Mucosa of stomach (tissue), 1 donor: Measurements from ENCODE around the gene HCAR1.
"Not testable (repeated sequence)": the region's sequence is repeated elsewhere in the genome, so short reads cannot be mapped to it uniquely, and the experiment has no call there.

Experiments
- H3K27me3 ChIP-seq: one replicate; pipeline ENCODE4 v1.7.0; 2013; ENCODE audit warnings: mild to moderate bottlenecking, low read length; ENCODE audit not compliant: control insufficient read depth, insufficient read depth
- H3K36me3 ChIP-seq: one replicate; pipeline ENCODE4 v1.7.0; 2013; ENCODE audit warnings: low read length; ENCODE audit not compliant: control insufficient read depth, insufficient read depth
- H3K4me1 ChIP-seq: one replicate; pipeline ENCODE4 v1.7.0; 2013; ENCODE audit warnings: mild to moderate bottlenecking, low read length; ENCODE audit not compliant: control insufficient read depth, insufficient read depth
- H3K4me3 ChIP-seq: one replicate; pipeline ENCODE4 v1.7.0; 2013; ENCODE audit warnings: low read length
- H3K9ac ChIP-seq: one replicate; pipeline ENCODE4 v1.7.0; 2013; ENCODE audit warnings: mild to moderate bottlenecking, low read length, moderate library complexity
- H3K9me3 ChIP-seq: one replicate; pipeline ENCODE4 v1.7.0; 2013; ENCODE audit warnings: mild to moderate bottlenecking, low read length, moderate library complexity; ENCODE audit not compliant: control insufficient read depth
- donor health status: Pancreatic carcinoma.

Gene HCAR1, protein sequence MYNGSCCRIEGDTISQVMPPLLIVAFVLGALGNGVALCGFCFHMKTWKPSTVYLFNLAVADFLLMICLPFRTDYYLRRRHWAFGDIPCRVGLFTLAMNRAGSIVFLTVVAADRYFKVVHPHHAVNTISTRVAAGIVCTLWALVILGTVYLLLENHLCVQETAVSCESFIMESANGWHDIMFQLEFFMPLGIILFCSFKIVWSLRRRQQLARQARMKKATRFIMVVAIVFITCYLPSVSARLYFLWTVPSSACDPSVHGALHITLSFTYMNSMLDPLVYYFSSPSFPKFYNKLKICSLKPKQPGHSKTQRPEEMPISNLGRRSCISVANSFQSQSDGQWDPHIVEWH

DNA sequence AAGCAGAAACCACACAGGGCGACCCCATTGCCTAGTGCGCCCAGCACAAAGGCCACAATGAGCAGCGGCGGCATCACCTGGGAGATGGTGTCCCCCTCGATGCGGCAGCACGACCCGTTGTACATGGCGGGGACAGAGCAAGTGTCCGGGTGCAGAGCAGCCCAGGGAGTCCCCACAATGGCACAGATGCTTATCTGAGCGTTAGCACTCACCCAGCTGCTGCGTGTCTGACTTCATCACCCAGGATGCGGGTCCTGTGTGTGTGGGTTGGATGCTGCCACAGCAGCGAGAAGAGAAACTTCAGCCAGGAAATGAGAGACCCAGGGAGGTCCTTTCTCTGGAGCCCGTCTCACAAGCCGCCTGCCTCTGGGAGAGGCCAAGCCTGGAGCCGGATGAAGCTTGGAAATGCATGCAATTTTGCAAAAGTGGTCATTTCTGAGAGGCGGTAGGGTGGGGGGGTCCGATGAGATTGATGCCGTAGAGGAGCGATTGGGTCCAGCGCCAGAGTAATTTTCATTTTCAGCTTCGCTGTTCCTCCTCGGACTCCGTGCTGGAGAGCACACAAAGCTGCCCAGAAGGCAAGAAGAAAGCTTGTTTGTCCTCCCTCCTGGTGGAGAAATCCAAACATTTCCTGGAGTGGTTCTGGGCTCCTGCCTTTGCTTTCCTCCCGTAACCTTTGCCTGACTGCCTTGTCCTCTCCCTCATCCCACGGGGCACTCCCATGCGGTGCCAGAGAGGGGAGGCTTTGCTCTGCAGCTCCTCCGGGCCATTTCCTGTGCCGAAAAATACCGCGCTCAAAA lies at the start of gene HCAR1:
Gene HCAR1, minus strand, starts transcription at position 630 of the 800 bp plus-strand sequence. Its CDS starts 505 bp downstream, at position 125.
- Histone ChIP-seq H3K27me3 (no peaks in the 10 kb centered on the region), H3K9me3 (no peaks in the 10 kb centered on the region), H3K36me3 (no peaks in the 10 kb centered on the region), H3K9ac (peak within 1 kb of the TSS; percentile 62), H3K4me3 (peak within 1 kb of the TSS; percentile 49), H3K4me1 (peaks cover 16% of the 10 kb centered on the region)

DNA sequence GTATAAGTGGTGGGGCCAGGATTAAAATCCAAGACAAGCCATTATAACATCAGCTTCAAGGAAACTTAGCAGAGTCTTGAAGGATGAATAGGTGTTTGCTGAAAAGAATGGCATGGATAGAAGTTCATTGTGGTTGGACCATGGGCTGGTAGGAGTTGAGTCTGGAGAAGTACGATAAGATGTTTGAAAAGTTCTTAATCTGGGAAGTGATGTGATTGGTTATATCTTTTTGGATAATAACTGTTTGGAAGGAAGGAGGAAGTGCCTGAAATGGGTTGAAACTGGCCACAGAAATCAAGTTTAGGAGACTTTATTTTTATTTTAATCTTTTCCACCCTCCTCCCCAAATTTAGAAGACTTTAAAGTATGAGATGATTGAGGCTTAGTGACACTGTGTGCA lies 26.9 kb upstream of the HCAR1 start:
- Histone ChIP-seq H3K9ac (no peak overlapping the region), H3K9me3 (no peaks in the 10 kb centered on the region), H3K4me3 (no peak overlapping the region), H3K27me3 (no peaks in the 10 kb centered on the region), H3K36me3 (no peaks in the 10 kb centered on the region), H3K4me1 (peaks cover 8% of the 10 kb centered on the region)

DNA sequence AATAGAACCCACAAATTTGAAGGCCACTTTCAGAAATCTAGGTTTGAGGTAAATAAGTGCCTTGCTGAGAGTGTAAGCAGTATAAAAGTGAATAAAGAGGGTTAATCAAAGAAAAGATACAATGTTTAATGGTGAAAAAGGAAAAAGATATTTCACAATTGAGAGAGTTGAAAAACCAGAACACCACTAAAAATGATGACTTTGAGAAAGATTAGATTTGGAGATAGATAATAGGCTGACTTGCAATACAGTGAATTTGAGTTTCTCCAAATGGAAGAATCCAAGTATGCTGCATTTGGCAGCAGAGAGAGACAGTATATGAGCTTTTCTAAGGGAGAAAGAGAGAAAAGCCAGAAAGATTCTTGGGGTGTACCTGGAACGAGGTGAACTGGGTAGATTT lies 24.1 kb upstream of the HCAR1 start:
- H3K9me3 ChIP-seq, result no peaks in the 10 kb centered on the region
- no peak overlapping the region for H3K9ac ChIP-seq
- H3K4me3 ChIP-seq, result no peak overlapping the region
- H3K4me1 ChIP-seq, result peaks cover 8% of the 10 kb centered on the region
- no peaks in the 10 kb centered on the region for H3K27me3 ChIP-seq
- H3K36me3 ChIP-seq, result no peaks in the 10 kb centered on the region

DNA sequence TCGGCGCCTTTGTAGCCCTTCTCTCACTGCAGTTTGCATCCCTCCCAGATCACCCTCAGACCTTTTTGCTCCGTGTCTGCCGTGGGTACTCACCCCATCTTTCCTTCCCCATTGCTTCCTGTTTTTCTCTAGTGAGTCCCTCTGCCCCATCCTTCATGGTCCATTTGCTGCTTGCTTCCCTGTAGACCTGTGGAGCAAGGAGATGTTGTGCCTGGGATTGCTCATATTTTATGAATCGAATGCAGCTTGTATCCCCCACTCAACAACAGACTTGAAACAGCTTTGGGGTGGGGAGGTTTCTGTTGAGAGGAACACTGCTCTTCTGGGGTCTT lies 22.6 kb upstream of the HCAR1 start:
- H3K9me3 ChIP-seq, result no peaks in the 10 kb centered on the region
- H3K27me3 ChIP-seq, result no peaks in the 10 kb centered on the region
- H3K9ac ChIP-seq, result peak overlapping the region; percentile 81
- H3K4me3 ChIP-seq, result peak overlapping the region; percentile 66
- H3K36me3 ChIP-seq, result no peaks in the 10 kb centered on the region
- H3K4me1 ChIP-seq, result peaks cover 8% of the 10 kb centered on the region

DNA sequence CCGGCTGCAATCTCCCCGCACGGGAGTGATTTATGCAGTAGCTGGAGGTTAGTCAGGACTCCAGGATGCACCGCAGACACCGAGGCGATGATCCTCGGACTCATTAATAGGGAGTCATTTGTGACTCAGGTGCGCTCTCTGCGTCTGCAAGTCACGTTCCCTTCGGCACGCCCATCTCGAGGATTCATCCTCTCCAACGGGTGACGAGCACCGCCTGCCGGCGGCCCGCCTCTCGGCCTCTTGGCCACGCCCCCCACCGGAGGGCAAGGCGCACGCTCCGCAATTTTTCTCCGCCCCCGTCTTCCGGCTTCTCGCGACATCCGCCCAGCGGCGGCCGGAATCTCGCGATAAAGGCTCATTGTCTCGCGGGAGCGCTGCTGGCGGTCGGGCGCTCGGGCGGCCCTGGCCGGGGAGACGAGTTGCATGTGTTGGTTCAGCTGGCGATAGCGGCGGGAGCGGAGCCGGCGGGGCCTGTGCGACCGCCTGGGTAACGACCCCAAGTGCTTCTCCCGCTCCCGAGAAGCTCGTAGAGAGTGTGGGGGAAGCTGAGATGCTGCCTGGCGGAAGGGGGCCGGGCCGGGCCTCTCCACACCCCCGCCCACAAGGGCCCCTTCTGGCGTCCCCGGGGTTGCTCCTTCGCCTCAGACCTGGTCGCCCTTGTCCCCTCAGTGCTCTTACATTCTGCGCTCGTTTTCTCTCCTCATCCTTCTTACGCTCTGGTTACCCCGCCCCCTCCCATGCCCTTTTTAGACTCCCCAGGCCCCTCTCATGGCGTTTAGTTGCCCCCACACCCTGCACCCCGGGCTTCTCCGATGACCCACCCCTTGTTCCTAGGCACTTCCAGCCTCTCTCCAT lies 22.0 kb upstream of the HCAR1 start, which contains the start of gene DENR:
Gene DENR, plus strand, starts transcription at position 361 of the 855 bp plus-strand sequence. CDS start 878 bp downstream, outside the sequence.
- H3K36me3 ChIP-seq, result no peaks in the 10 kb centered on the region

DNA sequence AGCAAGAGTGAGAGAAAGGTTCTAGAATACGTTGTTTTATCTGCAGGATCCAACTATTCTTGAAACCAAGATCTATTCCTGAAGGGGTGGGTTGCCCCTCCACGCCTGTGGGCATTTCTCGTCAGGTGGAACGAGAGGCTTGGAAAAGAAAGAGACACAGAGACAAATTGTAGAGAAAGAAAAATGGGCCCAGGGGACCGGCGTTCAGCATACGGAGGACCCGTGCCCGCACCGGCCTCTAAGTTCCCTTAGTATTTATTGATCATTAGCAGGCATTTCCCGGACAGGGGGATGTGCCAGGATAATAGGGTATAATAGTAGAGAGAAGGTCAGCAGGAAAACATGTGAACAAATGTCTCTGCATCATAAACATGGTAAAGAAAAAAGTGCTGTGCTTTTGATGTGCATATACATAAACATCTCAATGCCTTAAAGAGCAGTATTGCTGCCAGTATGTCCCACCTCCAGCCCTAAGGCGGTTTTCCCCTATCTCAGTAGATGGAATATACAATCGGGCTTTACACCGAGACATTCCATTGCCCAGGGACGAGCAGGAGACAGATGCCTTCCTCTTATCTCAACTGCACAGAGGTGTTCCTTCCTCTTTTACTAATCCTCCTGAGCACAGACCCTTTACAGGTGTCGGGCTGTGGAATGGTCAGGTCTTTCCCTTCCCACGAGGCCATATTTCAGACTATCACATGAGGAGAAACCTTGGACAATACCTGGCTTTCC lies 20.3 kb upstream of the HCAR1 start:
- not testable (repeated sequence) for H3K9me3 ChIP-seq, H3K27me3 ChIP-seq, H3K4me3 ChIP-seq, H3K9ac ChIP-seq, H3K36me3 ChIP-seq, H3K4me1 ChIP-seq

More for the DNA sequence above, 22.0 kb upstream of the HCAR1 start, which contains the start of gene DENR:
- H3K9me3 ChIP-seq, result no peaks in the 10 kb centered on the region
- peak within 1 kb of the TSS; percentile 66 for H3K4me3 ChIP-seq
- peaks cover 8% of the 10 kb centered on the region for H3K4me1 ChIP-seq
- no peaks in the 10 kb centered on the region for H3K27me3 ChIP-seq
- peak within 1 kb of the TSS; percentile 81 for H3K9ac ChIP-seq

DNA sequence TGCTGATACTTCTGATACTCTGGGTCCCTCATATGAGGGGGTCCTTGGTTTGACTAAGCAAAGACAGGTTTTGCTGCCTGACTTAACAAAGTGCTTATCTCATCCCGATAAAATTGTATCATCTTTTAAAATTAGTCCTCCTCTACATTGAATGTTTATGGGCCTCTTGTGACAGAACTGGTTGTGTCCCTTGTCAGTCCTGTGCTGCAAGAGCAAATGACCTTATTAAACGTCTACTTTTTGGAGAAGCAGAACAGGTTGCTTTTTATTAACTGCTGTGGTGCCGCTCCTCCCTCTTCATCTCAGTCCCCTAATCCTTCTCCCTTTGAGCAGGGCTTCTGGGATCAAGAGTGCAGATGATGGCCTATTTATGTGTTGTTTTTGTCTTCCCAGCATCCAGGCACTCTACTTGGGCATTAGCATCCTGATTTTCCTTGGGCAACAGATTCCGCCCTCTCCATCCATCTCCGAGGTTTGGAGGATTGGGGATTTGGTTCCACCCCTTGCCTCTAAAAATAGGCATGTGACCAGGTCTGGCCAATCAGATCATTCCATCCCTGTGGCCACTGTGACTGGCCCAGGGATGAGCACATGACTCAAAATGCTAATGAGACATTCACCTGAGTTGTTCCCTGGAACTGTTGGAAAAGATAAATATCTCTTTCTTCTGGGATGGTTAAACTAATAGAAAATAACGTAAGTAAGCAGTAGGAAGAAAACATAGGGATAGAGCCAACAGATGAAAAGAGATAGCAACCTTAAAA lies 19.1 kb upstream of the HCAR1 start:
- Histone ChIP-seq H3K4me3 (no peak overlapping the region), H3K36me3 (no peaks in the 10 kb centered on the region), H3K9me3 (no peaks in the 10 kb centered on the region), H3K4me1 (peaks cover 8% of the 10 kb centered on the region), H3K27me3 (no peaks in the 10 kb centered on the region), H3K9ac (no peak overlapping the region)

DNA sequence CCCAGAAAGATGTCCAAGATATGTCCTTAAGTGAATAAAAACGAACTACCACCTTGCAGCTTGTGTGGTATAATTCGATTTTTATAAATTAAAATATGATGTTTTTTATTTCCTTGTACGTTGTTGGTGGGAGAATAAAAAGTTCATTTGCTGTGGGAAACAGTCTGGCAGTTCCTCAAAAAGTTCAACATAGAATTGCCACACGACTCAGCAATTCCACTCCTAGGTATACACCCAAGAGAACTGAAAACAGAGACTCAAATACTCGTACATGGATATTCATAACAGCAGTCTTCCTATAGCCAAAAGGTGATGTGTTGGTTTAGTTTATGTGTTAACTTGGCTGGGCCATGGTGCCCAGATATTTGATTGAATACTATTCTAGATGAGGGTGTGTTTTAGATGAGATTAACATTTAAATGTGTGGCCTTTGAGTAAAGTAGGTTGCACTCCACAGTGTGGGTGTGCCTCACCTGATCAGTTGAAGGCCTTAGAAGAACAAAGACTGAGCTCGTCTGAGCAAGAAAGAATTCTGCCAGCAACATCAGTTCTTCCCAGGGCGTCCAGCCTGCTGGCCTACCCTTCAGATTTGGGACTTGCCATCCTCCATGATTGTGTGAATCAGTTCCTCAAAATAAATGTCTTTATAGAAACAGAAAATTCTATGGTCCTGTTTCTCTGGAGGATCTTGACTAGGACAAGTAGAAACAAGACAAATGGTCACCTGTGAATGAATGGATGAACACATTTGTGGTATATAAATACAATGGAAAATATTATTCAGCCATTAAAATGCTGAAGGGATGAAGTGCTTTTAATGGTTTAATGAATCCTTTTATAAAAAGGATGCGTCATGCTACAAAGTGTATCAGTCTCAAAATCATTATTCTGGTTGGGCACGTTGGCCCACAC lies 16.8 kb upstream of the HCAR1 start:
- Histone ChIP-seq H3K36me3 (no peaks in the 10 kb centered on the region), H3K9me3 (no peaks in the 10 kb centered on the region), H3K27me3 (no peaks in the 10 kb centered on the region), H3K4me1 (no peaks in the 10 kb centered on the region), H3K4me3 (no peak overlapping the region), H3K9ac (no peak overlapping the region)

DNA sequence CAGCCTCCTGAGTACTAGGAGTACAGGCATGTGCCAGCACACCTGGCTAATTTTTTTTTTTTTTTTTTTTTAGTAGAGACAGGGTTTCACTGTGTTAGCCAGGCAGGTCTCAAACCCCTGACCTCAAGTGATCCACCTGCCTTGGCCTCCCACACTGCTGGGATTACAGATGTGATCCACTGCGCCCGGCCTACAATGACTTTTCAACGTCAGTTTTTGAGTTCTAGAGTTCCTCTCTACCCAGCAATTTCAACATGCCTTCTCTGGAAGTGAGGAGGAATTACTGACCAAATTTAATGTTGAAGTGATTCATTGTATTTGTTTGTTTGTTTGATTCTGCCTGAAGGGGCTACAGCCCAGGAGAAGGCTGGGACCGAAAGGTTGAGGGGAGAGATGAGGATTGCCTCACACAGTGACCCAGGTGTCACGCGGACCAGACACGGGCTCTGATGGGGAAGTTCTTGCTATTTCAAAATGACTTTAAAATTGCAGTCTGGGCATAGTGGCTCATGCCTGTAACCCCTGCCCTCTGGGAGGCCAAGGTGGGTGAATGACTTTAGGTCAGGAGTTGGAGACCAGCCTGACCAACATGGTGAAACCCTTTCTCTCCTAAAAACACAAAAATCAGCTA lies 13.4 kb upstream of the HCAR1 start:
- Histone ChIP-seq H3K27me3 (no peaks in the 10 kb centered on the region), H3K4me3 (no peak overlapping the region), H3K9me3 (no peaks in the 10 kb centered on the region), H3K36me3 (no peaks in the 10 kb centered on the region), H3K9ac (no peak overlapping the region), H3K4me1 (no peaks in the 10 kb centered on the region)

DNA sequence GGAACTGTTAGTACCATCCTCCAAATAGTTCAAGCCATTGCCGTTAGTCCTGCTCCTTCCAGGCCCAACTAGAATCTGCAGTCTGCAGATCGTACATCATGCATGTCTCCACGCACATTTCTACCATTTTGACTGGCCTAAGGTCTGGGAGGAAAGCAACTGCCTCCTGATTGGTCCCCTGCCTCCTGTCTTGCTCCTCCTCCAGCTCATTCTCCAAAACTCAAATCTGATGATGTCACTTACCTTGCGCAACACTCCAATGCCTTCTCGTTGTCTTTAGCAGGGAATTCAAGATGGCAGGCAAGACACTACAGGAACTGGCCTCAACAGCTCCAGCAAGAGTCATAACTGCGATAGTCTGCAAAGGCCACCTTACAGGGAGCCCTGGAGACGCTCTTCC lies 9.7 kb upstream of the HCAR1 start:
- Histone ChIP-seq H3K9ac (no peak overlapping the region), H3K9me3 (no peaks in the 10 kb centered on the region), H3K4me1 (no peaks in the 10 kb centered on the region), H3K4me3 (no peak overlapping the region), H3K36me3 (no peaks in the 10 kb centered on the region), H3K27me3 (no peaks in the 10 kb centered on the region)
